GM12878 (cell line): ENCODE measurements around the gene PCSK6. TPM values are rescaled to one million over a fixed set of nuclear protein-coding genes. Genes with fewer than 3 reads are reported as not detected.

Experiments used
- ATAC-seq: fragments of 200-7000 bp; cut with Tn5 transposase; 3 replicates; pipeline ENCODE4 v1.9.1; 2020; ENCODE audit warnings: mild to moderate bottlenecking, moderate library complexity
- BruUV-seq: library from RNA; stranded (reverse); fragments of 400-500 nt; replicated peaks from 2 replicates; lab custom pipeline; 2021; lab: Mats Ljungman, UMichigan
- CTCF ChIA-PET: fragments of 300-600 bp; sonication (Branson Sonifier 250); formaldehyde crosslinking; extraction: SDS; loops from one replicate; lab custom pipeline; 2021; ENCODE audit warnings: inconsistent platforms; lab: Yijun Ruan, JAX
- POLR2A ChIA-PET: fragments of 350-600 bp; formaldehyde crosslinking; extraction: SDS; loops from one replicate; lab custom pipeline; 2021; ENCODE audit warnings: inconsistent platforms; lab: Charles Lee
- RAD21 ChIA-PET: fragments of 300-600 bp; sonication (Branson Sonifier 250); formaldehyde crosslinking; loops from one replicate; lab custom pipeline; 2023; ENCODE audit warnings: antibody characterized with exemption; ENCODE audit not compliant: unreplicated experiment; lab: Charles Lee
- SMC1A ChIA-PET: fragments of 300-600 bp; sonication (Branson Sonifier 250); formaldehyde crosslinking; loops from one replicate; lab custom pipeline; 2023; ENCODE audit not compliant: unreplicated experiment, uncharacterized antibody; lab: Charles Lee
- DNase-seq: peaks from one replicate; pipeline ENCODE4 v3.0.0-alpha.2; 2011; ENCODE audit warnings: low read depth, low spot score
- FAIRE-seq: peaks from 3 replicates; lab custom pipeline; 2011; peaks lifted over from hg19 to GRCh38; lab: Jason Lieb, UNC
- H2AFZ ChIP-seq: 2 replicates; pipeline ENCODE4 v1.6.0; 2011; ENCODE audit warnings: low read depth, low read length, control low read depth; ENCODE audit not compliant: control insufficient read depth
- H3K27ac ChIP-seq: 2 replicates; pipeline ENCODE4 v1.5.1; 2011; ENCODE audit warnings: control low read depth; ENCODE audit not compliant: control insufficient read depth, insufficient read depth
- H3K27me3 ChIP-seq, 2 experiments: replicated peaks in 1 of 2; 2 replicates each; pipeline versions ENCODE4 v1.6.0 to v1.6.1; 2011; ENCODE audit warnings: low read length in 1 of 2; ENCODE audit not compliant: control insufficient read depth in 2 of 2, insufficient read depth in 2 of 2
- H3K36me3 ChIP-seq, 2 experiments: 2 replicates each; pipeline ENCODE4 v1.5.1; 2011; ENCODE audit warnings: low read length in 1 of 2; ENCODE audit not compliant: control insufficient read depth in 2 of 2, insufficient read depth in 2 of 2
- H3K4me1 ChIP-seq: 2 replicates; pipeline ENCODE4 v1.6.1; 2011; ENCODE audit warnings: mild to moderate bottlenecking, low read length, moderate library complexity, mixed read lengths; ENCODE audit not compliant: control insufficient read depth, insufficient read depth
- H3K4me2 ChIP-seq: 2 replicates; pipeline ENCODE4 v1.6.0; 2011; ENCODE audit warnings: control low read depth; ENCODE audit not compliant: control insufficient read depth, insufficient read depth
- H3K4me3 ChIP-seq: fragments of 200-600 bp; sonication (generic); 2 replicates; pipeline ENCODE4 v1.5.1; 2016
- H3K79me2 ChIP-seq: 2 replicates; pipeline ENCODE4 v1.6.0; 2011; ENCODE audit warnings: low read length; ENCODE audit not compliant: control insufficient read depth, insufficient read depth
- H3K9ac ChIP-seq: 2 replicates; pipeline ENCODE4 v1.8.0; 2011; ENCODE audit warnings: low read length, control low read depth, mixed read lengths; ENCODE audit not compliant: control insufficient read depth, insufficient read depth
- H3K9me3 ChIP-seq: replicated peaks from 3 replicates; pipeline ENCODE4 v1.5.1; 2011; ENCODE audit warnings: mild to moderate bottlenecking, low read length; ENCODE audit not compliant: control insufficient read depth, insufficient read depth
- H4K20me1 ChIP-seq: 2 replicates; pipeline ENCODE4 v1.6.0; 2011; ENCODE audit not compliant: control insufficient read depth, insufficient read depth
- CHD2 ChIP-seq: IDR thresholded peaks from 2 replicates; pipeline ENCODE4 v1.6.1; 2011; ENCODE audit warnings: low read depth, low read length, improper control_type of control experiment, borderline replicate concordance
- ETV6 ChIP-seq, 2 experiments: fragments of 450-650 bp in 1 of 2; IDR thresholded peaks in 1 of 2; conservative IDR thresholded peaks in 1 of 2; 2 replicates each; pipeline ENCODE4 v1.6.1; 2014; ENCODE audit warnings: antibody characterized with exemption in 1 of 2, borderline replicate concordance in 1 of 2, low read depth in 1 of 2, mild to moderate bottlenecking in 1 of 2, moderate library complexity in 1 of 2
- POU2F2 ChIP-seq: IDR thresholded peaks from 3 replicates; pipeline ENCODE4 v1.6.1; 2011; ENCODE audit warnings: low read depth, mild to moderate bottlenecking, low read length, borderline replicate concordance
- RCOR1 ChIP-seq: conservative IDR thresholded peaks from 2 replicates; pipeline ENCODE4 v1.6.1; 2012; ENCODE audit warnings: low read depth, low read length, improper control_type of control experiment
- RELA ChIP-seq: fragments of 450-650 bp; IDR thresholded peaks from 2 replicates; pipeline ENCODE4 v1.8.0; 2014; ENCODE audit warnings: borderline replicate concordance; ENCODE audit not compliant: partially characterized antibody
- SMARCA5 ChIP-seq: fragments of 450-650 bp; IDR thresholded peaks from 2 replicates; pipeline ENCODE4 v1.6.1; 2017; ENCODE audit warnings: mild to moderate bottlenecking
- SMC3 ChIP-seq: IDR thresholded peaks from 2 replicates; pipeline ENCODE4 v1.6.1; 2011; ENCODE audit warnings: low read length, improper control_type of control experiment, borderline replicate concordance
- SP1 ChIP-seq: IDR thresholded peaks from one replicate; pipeline ENCODE4 v1.6.1; 2011; ENCODE audit warnings: low read depth, low read length
- WGBS: methylation state at CpG from one replicate; pipeline ENCODE4 v1.1.6; 2016; ENCODE audit warnings: low lambda C conversion rate; ENCODE audit not compliant: insufficient replicate concordance, insufficient coverage; ENCODE audit errors: missing lambda C conversion rate; 5-methylcytosine and 5-hydroxymethylcytosine counted together
- in situ Hi-C: fragments of 300-500 bp; cut with MboI; formaldehyde crosslinking; loops from 9 replicates; pipeline ENCODE4 v1.14.3; 2018; ENCODE audit warnings: mixed read lengths
- intact Hi-C: fragments of 100-400 bp; cut with micrococcal nuclease; formaldehyde crosslinking; loops from one replicate; pipeline ENCODE4 v1.14.2; 2022; ENCODE audit not compliant: unreplicated experiment
- polyA plus RNA-seq, 11 experiments: library from polyadenylated mRNA; depleted of rRNA in 4 of 11; unstranded in 6 of 11; stranded (reverse) in 5 of 11; fragments of >200 nt; fragmentation: Nextera tagmentation in 4 of 11; fragmentation: Illumina TruSeq in 1 of 11; extraction: Ambion mirVana in 4 of 11; extraction: Trizol in 1 of 11; gene quantifications; 1 replicate in 1 of 11; 2 replicates in 10 of 11; pipeline versions ENCODE4 v1.2.1 to v1.2.3, GENCODE V29; 2011 to 2016; ENCODE audit warnings: inconsistent platforms in 2 of 11, missing spikeins in 2 of 11, low read depth in 1 of 11
- total RNA-seq, 4 experiments: library from RNA; depleted of rRNA in 3 of 4; stranded (reverse); fragments of >200 nt in 3 of 4; fragmentation: Illumina TruSeq in 1 of 4; extraction: Trizol in 1 of 4; gene quantifications; 2 replicates each; pipeline versions ENCODE4 v1.2.1 to v1.2.3, GENCODE V29; 2013 to 2021
- TF ChIP-seq, protein P1 (sequence below): IDR thresholded peaks from 2 replicates; pipeline ENCODE4 v1.6.1; 2012; ENCODE audit warnings: improper control_type of control experiment, low read depth, low read length; ENCODE audit not compliant: insufficient replicate concordance
- TF ChIP-seq, protein P2 (sequence below): fragments of 450-650 bp; IDR thresholded peaks from 2 replicates; pipeline ENCODE4 v1.6.1; 2017; ENCODE audit warnings: antibody characterized with exemption, mild to moderate bottlenecking, moderate library complexity
- TF ChIP-seq, protein P3 (sequence below): fragments of 450-650 bp; formaldehyde crosslinking; IDR thresholded peaks from 2 replicates; pipeline ENCODE4 v1.5.0; 2022; ENCODE audit warnings: mild to moderate bottlenecking, missing genetic modification characterization

The PCSK6 gene
- total and polyA plus RNA-seq, 10 of the 15 experiments (the other 5 are each of a cell fraction or from before 2014, with no cell fraction given) = 0.19 to 0.67 (median 0.25) TPM; not detected in 4

DNA sequence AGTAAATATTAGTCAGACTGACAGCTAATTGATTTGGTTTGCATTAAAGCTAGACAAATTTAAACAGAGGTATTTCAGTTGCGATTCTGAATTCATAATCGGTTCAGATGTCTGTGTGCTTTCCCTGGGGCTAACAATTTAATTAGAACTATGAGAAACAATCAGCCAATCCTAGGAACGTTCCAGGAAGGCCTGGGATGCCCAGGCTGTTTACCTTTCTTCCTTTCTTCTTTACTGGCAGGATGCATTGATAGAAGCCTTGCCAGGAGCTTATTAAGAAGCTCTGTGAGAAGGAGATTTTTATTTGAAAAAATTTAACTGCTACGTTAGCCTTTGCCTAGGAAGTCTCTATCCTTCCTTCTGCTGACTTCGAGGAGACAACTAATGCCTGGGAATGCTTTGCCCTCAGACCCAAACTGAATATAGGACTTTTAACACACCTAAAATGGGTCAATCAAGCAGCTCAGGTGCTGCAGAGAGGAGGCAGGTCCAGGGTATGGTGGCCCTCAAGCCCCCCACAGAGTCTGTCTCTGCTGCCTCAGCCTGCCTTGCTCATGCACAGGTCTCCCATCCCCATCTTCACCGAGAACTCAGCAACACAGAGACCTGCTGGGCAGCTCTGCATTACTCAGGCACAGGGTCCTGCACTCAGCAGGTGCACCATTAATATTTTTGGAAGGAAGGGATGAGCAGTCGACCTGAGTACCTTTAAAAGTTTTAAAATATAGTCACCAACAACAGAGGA, 48.5 kb downstream of the PCSK6 start:
- Histone ChIP-seq H3K4me3 (no peak overlapping the region), H3K79me2 (no peaks in the 10 kb centered on the region), H3K4me2 (no peak overlapping the region), H3K27me3 (peaks cover 0 to 4% of the 10 kb centered on the region in 2 experiments; a peak in 3 of 4 replicates), H2AFZ (no peak overlapping the region), H3K36me3 (no peaks in the 10 kb centered on the region), H3K9me3 (no peaks in the 10 kb centered on the region), H4K20me1 (no peaks in the 10 kb centered on the region), H3K27ac (no peak overlapping the region), H3K9ac (no peak overlapping the region), H3K4me1 (no peaks in the 10 kb centered on the region)
- no TSS peak for BruUV-seq
- DNase-seq (no peak), ATAC-seq (no peak), FAIRE-seq (no peak)
- in situ Hi-C loops (no loop called here), intact Hi-C loops (no loop called here)
- ChIA-PET SMC1A (no interaction called here), POLR2A (no interaction called here), CTCF (no interaction called here), RAD21 (no interaction called here)
- WGBS = 26% methylated on average over 7 of the region's 7 CpGs
- TF ChIP-seq SMARCA5 (no peak), SMC3 (no peak), ETV6 (conservative IDR thresholded peaks at IDR 0.05 in 1 of 2, IDR thresholded peaks at IDR 0.05 in 1 of 2; ENCODE audit: borderline replicate concordance in 1 of 2, low read depth in 1 of 2) (no peak), RCOR1 (no peak), SP1 (no peak), CHD2 (no peak), RELA (no peak), POU2F2 (no peak)
- TF ChIP-seq, protein P1, sequence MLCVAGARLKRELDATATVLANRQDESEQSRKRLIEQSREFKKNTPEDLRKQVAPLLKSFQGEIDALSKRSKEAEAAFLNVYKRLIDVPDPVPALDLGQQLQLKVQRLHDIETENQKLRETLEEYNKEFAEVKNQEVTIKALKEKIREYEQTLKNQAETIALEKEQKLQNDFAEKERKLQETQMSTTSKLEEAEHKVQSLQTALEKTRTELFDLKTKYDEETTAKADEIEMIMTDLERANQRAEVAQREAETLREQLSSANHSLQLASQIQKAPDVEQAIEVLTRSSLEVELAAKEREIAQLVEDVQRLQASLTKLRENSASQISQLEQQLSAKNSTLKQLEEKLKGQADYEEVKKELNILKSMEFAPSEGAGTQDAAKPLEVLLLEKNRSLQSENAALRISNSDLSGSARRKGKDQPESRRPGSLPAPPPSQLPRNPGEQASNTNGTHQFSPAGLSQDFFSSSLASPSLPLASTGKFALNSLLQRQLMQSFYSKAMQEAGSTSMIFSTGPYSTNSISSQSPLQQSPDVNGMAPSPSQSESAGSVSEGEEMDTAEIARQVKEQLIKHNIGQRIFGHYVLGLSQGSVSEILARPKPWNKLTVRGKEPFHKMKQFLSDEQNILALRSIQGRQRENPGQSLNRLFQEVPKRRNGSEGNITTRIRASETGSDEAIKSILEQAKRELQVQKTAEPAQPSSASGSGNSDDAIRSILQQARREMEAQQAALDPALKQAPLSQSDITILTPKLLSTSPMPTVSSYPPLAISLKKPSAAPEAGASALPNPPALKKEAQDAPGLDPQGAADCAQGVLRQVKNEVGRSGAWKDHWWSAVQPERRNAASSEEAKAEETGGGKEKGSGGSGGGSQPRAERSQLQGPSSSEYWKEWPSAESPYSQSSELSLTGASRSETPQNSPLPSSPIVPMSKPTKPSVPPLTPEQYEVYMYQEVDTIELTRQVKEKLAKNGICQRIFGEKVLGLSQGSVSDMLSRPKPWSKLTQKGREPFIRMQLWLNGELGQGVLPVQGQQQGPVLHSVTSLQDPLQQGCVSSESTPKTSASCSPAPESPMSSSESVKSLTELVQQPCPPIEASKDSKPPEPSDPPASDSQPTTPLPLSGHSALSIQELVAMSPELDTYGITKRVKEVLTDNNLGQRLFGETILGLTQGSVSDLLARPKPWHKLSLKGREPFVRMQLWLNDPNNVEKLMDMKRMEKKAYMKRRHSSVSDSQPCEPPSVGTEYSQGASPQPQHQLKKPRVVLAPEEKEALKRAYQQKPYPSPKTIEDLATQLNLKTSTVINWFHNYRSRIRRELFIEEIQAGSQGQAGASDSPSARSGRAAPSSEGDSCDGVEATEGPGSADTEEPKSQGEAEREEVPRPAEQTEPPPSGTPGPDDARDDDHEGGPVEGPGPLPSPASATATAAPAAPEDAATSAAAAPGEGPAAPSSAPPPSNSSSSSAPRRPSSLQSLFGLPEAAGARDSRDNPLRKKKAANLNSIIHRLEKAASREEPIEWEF = no peak
- TF ChIP-seq, protein P2, sequence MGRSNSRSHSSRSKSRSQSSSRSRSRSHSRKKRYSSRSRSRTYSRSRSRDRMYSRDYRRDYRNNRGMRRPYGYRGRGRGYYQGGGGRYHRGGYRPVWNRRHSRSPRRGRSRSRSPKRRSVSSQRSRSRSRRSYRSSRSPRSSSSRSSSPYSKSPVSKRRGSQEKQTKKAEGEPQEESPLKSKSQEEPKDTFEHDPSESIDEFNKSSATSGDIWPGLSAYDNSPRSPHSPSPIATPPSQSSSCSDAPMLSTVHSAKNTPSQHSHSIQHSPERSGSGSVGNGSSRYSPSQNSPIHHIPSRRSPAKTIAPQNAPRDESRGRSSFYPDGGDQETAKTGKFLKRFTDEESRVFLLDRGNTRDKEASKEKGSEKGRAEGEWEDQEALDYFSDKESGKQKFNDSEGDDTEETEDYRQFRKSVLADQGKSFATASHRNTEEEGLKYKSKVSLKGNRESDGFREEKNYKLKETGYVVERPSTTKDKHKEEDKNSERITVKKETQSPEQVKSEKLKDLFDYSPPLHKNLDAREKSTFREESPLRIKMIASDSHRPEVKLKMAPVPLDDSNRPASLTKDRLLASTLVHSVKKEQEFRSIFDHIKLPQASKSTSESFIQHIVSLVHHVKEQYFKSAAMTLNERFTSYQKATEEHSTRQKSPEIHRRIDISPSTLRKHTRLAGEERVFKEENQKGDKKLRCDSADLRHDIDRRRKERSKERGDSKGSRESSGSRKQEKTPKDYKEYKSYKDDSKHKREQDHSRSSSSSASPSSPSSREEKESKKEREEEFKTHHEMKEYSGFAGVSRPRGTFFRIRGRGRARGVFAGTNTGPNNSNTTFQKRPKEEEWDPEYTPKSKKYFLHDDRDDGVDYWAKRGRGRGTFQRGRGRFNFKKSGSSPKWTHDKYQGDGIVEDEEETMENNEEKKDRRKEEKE = no peak
- TF ChIP-seq, protein P3, sequence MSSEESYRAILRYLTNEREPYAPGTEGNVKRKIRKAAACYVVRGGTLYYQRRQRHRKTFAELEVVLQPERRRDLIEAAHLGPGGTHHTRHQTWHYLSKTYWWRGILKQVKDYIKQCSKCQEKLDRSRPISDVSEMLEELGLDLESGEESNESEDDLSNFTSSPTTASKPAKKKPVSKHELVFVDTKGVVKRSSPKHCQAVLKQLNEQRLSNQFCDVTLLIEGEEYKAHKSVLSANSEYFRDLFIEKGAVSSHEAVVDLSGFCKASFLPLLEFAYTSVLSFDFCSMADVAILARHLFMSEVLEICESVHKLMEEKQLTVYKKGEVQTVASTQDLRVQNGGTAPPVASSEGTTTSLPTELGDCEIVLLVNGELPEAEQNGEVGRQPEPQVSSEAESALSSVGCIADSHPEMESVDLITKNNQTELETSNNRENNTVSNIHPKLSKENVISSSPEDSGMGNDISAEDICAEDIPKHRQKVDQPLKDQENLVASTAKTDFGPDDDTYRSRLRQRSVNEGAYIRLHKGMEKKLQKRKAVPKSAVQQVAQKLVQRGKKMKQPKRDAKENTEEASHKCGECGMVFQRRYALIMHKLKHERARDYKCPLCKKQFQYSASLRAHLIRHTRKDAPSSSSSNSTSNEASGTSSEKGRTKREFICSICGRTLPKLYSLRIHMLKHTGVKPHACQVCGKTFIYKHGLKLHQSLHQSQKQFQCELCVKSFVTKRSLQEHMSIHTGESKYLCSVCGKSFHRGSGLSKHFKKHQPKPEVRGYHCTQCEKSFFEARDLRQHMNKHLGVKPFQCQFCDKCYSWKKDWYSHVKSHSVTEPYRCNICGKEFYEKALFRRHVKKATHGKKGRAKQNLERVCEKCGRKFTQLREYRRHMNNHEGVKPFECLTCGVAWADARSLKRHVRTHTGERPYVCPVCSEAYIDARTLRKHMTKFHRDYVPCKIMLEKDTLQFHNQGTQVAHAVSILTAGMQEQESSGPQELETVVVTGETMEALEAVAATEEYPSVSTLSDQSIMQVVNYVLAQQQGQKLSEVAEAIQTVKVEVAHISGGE = no peak
